Osteocyte (in vitro differentiated cells): ENCODE measurements around the gene ATCAY. TPM values are rescaled to one million over a fixed set of nuclear protein-coding genes. Genes with fewer than 3 reads are reported as not detected.

ENCODE experiments used
- DNase-seq: peaks from one replicate; pipeline ENCODE4 v3.0.0; 2021; ENCODE audit warnings: mixed read lengths; ENCODE audit not compliant: unreplicated experiment; ENCODE audit errors: extremely low spot score
- H3K27ac Mint-ChIP-seq: one replicate; pipeline ENCODE4 v1.8.0; 2021; ENCODE audit warnings: mild to moderate bottlenecking, mixed read lengths; ENCODE audit not compliant: unreplicated experiment
- H3K27me3 Mint-ChIP-seq: one replicate; pipeline ENCODE4 v1.8.0; 2021; ENCODE audit warnings: mixed read lengths; ENCODE audit not compliant: unreplicated experiment
- H3K36me3 Mint-ChIP-seq: one replicate; pipeline ENCODE4 v1.8.0; 2021; ENCODE audit warnings: mixed read lengths; ENCODE audit not compliant: unreplicated experiment
- H3K4me1 Mint-ChIP-seq: one replicate; pipeline ENCODE4 v1.8.0; 2021; ENCODE audit warnings: mixed read lengths; ENCODE audit not compliant: unreplicated experiment
- H3K4me3 Mint-ChIP-seq: one replicate; pipeline ENCODE4 v1.8.0; 2021; ENCODE audit warnings: mild to moderate bottlenecking, moderate library complexity, mixed read lengths; ENCODE audit not compliant: unreplicated experiment
- H3K9me3 Mint-ChIP-seq: one replicate; pipeline ENCODE4 v1.8.0; 2021; ENCODE audit warnings: mixed read lengths; ENCODE audit not compliant: unreplicated experiment
- total RNA-seq: library from RNA; stranded (reverse); gene quantifications from 2 replicates; pipeline ENCODE4 v1.2.1, GENCODE V29; 2021
- TF ChIP-seq, protein P1 (sequence below): fragments of 200-600 bp; sonication (generic); IDR thresholded peaks from 2 replicates; pipeline ENCODE4 v1.5.0; 2021; ENCODE audit warnings: antibody characterized with exemption, mild to moderate bottlenecking, moderate library complexity

The ATCAY gene
- total RNA-seq, 1 donor from 2014 or later, result not detected

DNA sequence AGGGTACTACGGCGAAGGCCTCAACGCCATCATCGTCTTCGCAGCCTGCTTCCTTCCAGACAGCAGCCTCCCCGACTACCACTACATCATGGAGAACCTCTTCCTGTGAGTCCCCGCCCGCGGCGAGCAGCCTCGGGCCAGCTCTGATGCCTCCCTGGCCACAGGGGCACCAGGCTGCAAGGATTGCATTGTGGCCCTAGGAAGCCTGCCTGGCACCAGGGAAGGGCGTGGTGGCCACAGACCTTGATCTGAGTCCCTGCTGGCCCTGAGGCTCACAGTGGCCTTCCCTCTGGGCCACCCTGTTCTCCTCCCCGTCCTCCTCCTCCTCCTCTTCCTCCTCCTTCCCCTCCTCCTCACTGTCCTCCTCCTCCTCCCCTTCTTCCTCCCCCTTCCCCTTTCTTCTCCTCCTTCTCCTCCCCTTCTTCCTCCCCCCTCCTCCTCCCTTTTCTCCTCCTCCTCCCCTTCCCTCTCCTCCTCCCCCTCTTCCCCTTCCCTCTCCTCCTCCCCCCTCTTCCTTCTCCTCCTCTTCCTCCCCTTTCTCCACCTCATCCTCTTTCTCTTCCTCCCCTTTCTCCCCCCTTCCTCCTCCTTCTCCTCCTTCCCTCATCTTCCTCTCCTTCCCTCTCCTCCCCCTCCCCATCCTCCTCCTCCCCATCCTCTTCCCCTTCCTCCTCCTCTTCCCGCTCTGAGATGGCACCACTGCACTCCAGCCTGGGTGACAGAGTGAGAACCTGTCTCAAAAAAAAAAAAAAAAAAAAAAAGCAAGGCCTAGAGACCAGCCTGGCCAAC is 28.0 kb downstream of the ATCAY start:
- H3K9me3 Mint-ChIP-seq, result no peaks in the 10 kb centered on the region

DNA sequence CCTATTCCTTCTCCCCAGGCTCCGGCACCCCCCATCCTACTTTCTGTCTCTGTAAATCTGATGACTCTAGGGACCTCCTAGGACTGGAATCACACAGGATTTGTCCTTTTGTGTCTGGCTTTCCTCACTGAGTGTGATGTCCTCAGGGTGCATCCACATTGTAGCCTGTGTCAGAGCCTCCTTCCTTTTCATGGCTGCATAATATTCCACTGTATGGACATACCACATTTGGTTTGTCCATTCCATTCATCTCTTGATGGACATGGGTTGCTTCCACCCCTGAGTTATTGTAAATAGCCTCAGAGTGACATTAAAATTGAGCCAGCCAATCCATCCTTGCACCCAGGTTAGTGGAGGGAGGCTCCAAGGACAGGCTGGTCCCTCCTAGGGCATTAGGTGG is 29.6 kb downstream of the ATCAY start:
- TF ChIP-seq, protein P1, sequence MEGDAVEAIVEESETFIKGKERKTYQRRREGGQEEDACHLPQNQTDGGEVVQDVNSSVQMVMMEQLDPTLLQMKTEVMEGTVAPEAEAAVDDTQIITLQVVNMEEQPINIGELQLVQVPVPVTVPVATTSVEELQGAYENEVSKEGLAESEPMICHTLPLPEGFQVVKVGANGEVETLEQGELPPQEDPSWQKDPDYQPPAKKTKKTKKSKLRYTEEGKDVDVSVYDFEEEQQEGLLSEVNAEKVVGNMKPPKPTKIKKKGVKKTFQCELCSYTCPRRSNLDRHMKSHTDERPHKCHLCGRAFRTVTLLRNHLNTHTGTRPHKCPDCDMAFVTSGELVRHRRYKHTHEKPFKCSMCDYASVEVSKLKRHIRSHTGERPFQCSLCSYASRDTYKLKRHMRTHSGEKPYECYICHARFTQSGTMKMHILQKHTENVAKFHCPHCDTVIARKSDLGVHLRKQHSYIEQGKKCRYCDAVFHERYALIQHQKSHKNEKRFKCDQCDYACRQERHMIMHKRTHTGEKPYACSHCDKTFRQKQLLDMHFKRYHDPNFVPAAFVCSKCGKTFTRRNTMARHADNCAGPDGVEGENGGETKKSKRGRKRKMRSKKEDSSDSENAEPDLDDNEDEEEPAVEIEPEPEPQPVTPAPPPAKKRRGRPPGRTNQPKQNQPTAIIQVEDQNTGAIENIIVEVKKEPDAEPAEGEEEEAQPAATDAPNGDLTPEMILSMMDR, result no peak
- no peaks in the 10 kb centered on the region for H3K36me3 Mint-ChIP-seq
- no peaks in the 10 kb centered on the region for H3K9me3 Mint-ChIP-seq
- H3K27me3 Mint-ChIP-seq, result no peaks in the 10 kb centered on the region
- H3K27ac Mint-ChIP-seq, result no peak overlapping the region
- no peak for DNase-seq
- H3K4me3 Mint-ChIP-seq, result no peak overlapping the region
- no peaks in the 10 kb centered on the region for H3K4me1 Mint-ChIP-seq

More for the DNA sequence above, 28.0 kb downstream of the ATCAY start:
- Mint-ChIP-seq H3K4me3 (no peak overlapping the region), H3K27ac (no peak overlapping the region), H3K4me1 (no peaks in the 10 kb centered on the region), H3K36me3 (no peaks in the 10 kb centered on the region), H3K27me3 (no peaks in the 10 kb centered on the region)
- TF ChIP-seq, protein P1, result no peak
- DNase-seq, result no peak

DNA sequence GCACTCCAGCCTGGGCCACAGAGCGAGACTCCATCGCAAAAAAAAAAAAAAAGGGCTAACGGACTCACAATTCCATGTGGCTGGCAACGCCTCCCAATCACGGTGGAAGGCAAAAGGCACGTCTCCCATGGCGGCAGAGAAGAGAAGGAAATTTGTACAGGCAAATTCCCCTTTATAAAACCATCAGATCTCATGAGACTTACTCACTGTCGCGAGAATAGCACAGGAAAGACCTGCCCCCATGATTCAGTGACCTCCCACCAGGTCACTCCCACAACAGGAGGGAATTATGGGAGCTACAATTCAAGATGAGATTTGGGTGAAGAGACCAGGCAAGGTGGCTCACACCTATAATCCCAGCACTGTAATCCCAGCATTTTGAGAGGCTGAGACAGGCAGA is 33.7 kb downstream of the ATCAY start:
- Mint-ChIP-seq H3K27me3 (peaks cover 4% of the 10 kb centered on the region), H3K4me1 (no peaks in the 10 kb centered on the region), H3K9me3 (no peaks in the 10 kb centered on the region), H3K36me3 (no peaks in the 10 kb centered on the region), H3K4me3 (no peak overlapping the region), H3K27ac (no peak overlapping the region)
- DNase-seq, result no peak
- TF ChIP-seq, protein P1, result no peak

DNA sequence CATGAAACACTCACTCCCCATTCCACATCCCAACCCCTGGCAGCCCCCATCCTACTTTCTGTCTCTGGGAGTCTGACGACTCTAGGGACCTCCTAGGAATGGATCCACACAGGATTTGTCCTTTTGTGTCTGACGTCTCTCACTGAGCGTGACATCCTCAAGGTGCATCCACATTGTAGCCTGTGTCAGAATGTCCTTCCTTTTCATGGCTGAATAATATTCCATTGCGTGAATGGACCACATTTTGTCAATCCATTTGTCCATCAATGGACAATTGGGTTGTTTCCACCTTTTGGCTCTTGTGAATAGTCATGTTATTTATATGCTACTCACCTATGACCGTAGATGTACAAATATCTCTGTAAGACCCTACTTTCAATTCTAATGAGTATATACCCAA is 35.5 kb downstream of the ATCAY start:
- Mint-ChIP-seq H3K36me3 (no peaks in the 10 kb centered on the region), H3K27me3 (peaks cover 4% of the 10 kb centered on the region), H3K27ac (no peak overlapping the region), H3K4me1 (no peaks in the 10 kb centered on the region), H3K9me3 (no peaks in the 10 kb centered on the region), H3K4me3 (no peak overlapping the region)
- DNase-seq, result no peak
- TF ChIP-seq, protein P1, result no peak

DNA sequence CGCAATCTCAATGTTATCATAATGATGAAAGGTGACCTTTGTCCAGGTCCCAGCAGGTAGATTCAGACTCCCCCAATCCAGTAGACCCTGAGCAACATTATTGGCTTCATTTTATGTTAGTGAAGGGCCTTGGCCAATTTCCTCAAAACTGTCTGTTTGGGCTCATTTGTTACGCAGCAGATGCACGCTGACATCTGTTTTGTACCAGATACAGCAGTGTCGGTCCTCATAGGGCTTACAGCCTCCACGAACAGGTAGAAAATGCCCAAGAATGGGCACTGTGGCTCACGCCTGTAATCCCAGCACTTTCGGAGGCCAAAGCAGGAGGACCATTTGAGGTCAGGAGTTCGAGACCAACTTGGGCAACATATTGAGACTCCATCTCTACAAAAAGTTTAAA is 39.3 kb downstream of the ATCAY start:
- peaks cover 5% of the 10 kb centered on the region for H3K9me3 Mint-ChIP-seq
- H3K4me1 Mint-ChIP-seq, result no peaks in the 10 kb centered on the region
- peaks cover 4% of the 10 kb centered on the region for H3K27me3 Mint-ChIP-seq
- H3K27ac Mint-ChIP-seq, result no peak overlapping the region
- DNase-seq, result no peak
- H3K4me3 Mint-ChIP-seq, result no peak overlapping the region
- TF ChIP-seq, protein P1, result no peak
- H3K36me3 Mint-ChIP-seq, result no peaks in the 10 kb centered on the region
